GM12878 (cell line): ENCODE results near the gene RPL12. TPM values are rescaled to one million over a fixed set of nuclear protein-coding genes. Genes with fewer than 3 reads are reported as not detected.
A peak's percentile ranks its signal among the peaks of the same experiment; 100 is the strongest.

ENCODE experiments used
- BACH1 ChIP-seq: fragments of 450-650 bp; IDR thresholded peaks from 2 replicates; pipeline ENCODE4 v1.6.1; 2017; ENCODE audit warnings: mild to moderate bottlenecking, borderline replicate concordance
- BMI1 ChIP-seq: fragments of 450-650 bp; IDR thresholded peaks from 2 replicates; pipeline ENCODE4 v1.6.1; 2016; ENCODE audit warnings: mild to moderate bottlenecking, moderate library complexity, borderline replicate concordance
- CBFB ChIP-seq: IDR thresholded peaks from 2 replicates; pipeline ENCODE4 v1.6.1; 2016; ENCODE audit warnings: antibody characterized with exemption, low read depth
- CHD4 ChIP-seq: fragments of 200-600 bp; sonication (generic); IDR thresholded peaks from 2 replicates; pipeline ENCODE4 v1.6.1; 2016; ENCODE audit warnings: mild to moderate bottlenecking
- DPF2 ChIP-seq: fragments of 450-650 bp; IDR thresholded peaks from 2 replicates; pipeline ENCODE4 v1.6.1; 2017; ENCODE audit warnings: mild to moderate bottlenecking
- E2F8 ChIP-seq: fragments of 450-650 bp; IDR thresholded peaks from 2 replicates; pipeline ENCODE4 v1.6.1; 2018; ENCODE audit warnings: mild to moderate bottlenecking, low read depth, moderate library complexity; ENCODE audit not compliant: partially characterized antibody
- E4F1 ChIP-seq: fragments of 450-650 bp; IDR thresholded peaks from 2 replicates; pipeline ENCODE4 v1.6.1; 2018; ENCODE audit warnings: borderline replicate concordance, mild to moderate bottlenecking; ENCODE audit not compliant: partially characterized antibody
- ETV6 ChIP-seq, 2 experiments: fragments of 450-650 bp in 1 of 2; IDR thresholded peaks in 1 of 2; conservative IDR thresholded peaks in 1 of 2; 2 replicates each; pipeline ENCODE4 v1.6.1; 2014; ENCODE audit warnings: antibody characterized with exemption in 1 of 2, borderline replicate concordance in 1 of 2, low read depth in 1 of 2, mild to moderate bottlenecking in 1 of 2, moderate library complexity in 1 of 2
- HDGF ChIP-seq: fragments of 450-650 bp; IDR thresholded peaks from 2 replicates; pipeline ENCODE4 v1.6.1; 2016; ENCODE audit warnings: antibody characterized with exemption
- JUND ChIP-seq: IDR thresholded peaks from 2 replicates; pipeline ENCODE4 v1.6.1; 2012; ENCODE audit warnings: low read depth, mild to moderate bottlenecking, low read length, improper control_type of control experiment, moderate library complexity
- NBN ChIP-seq: fragments of 450-650 bp; IDR thresholded peaks from 2 replicates; pipeline ENCODE4 v1.6.1; 2016
- POLR2A ChIP-seq: IDR thresholded peaks from 2 replicates; pipeline ENCODE4 v1.6.1; 2011; ENCODE audit warnings: low read depth, mild to moderate bottlenecking, low read length
- RB1 ChIP-seq: fragments of 450-650 bp; formaldehyde crosslinking; IDR thresholded peaks from 2 replicates; pipeline ENCODE4 v1.6.1; 2017; ENCODE audit warnings: mild to moderate bottlenecking, borderline replicate concordance
- RELA ChIP-seq: fragments of 450-650 bp; IDR thresholded peaks from 2 replicates; pipeline ENCODE4 v1.8.0; 2014; ENCODE audit warnings: borderline replicate concordance; ENCODE audit not compliant: partially characterized antibody
- RELB ChIP-seq: fragments of 450-650 bp; IDR thresholded peaks from 2 replicates; pipeline ENCODE4 v1.6.1; 2017; ENCODE audit warnings: low read depth, mild to moderate bottlenecking, moderate library complexity
- SMAD5 ChIP-seq: IDR thresholded peaks from 2 replicates; pipeline ENCODE4 v1.6.1; 2016; ENCODE audit warnings: antibody characterized with exemption, low read depth
- STAT1 ChIP-seq: fragments of 450-650 bp; conservative IDR thresholded peaks from 2 replicates; pipeline ENCODE4 v1.6.1; 2014; ENCODE audit warnings: antibody characterized with exemption, mild to moderate bottlenecking
- ZBED1 ChIP-seq: IDR thresholded peaks from 2 replicates; pipeline ENCODE4 v1.6.1; 2016; ENCODE audit warnings: borderline replicate concordance
- ZBTB40 ChIP-seq: fragments of 450-650 bp; IDR thresholded peaks from 2 replicates; pipeline ENCODE4 v1.6.1; 2016; ENCODE audit warnings: mild to moderate bottlenecking, moderate library complexity, borderline replicate concordance
- ZZZ3 ChIP-seq: IDR thresholded peaks from 2 replicates; pipeline ENCODE4 v1.6.1; 2011; ENCODE audit warnings: low read depth; ENCODE audit not compliant: control insufficient read depth, insufficient read length
- polyA plus RNA-seq, 11 experiments: library from polyadenylated mRNA; depleted of rRNA in 4 of 11; unstranded in 6 of 11; stranded (reverse) in 5 of 11; fragments of >200 nt; fragmentation: Nextera tagmentation in 4 of 11; fragmentation: Illumina TruSeq in 1 of 11; extraction: Ambion mirVana in 4 of 11; extraction: Trizol in 1 of 11; gene quantifications; 1 replicate in 1 of 11; 2 replicates in 10 of 11; pipeline versions ENCODE4 v1.2.1 to v1.2.3, GENCODE V29; 2011 to 2016; ENCODE audit warnings: inconsistent platforms in 2 of 11, missing spikeins in 2 of 11, low read depth in 1 of 11
- total RNA-seq, 4 experiments: library from RNA; depleted of rRNA in 3 of 4; stranded (reverse); fragments of >200 nt in 3 of 4; fragmentation: Illumina TruSeq in 1 of 4; extraction: Trizol in 1 of 4; gene quantifications; 2 replicates each; pipeline versions ENCODE4 v1.2.1 to v1.2.3, GENCODE V29; 2013 to 2021

Gene RPL12
- total and polyA plus RNA-seq, 10 of the 15 experiments (the other 5 are each of a cell fraction or from before 2014, with no cell fraction given) = 961 to 5,544 (median 2,858) TPM

- TF ChIP-seq ZBTB40 (no peak), NBN (no peak), ZBED1 (no peak; the same call in none of the 2 replicates), CHD4 (no peak), RELB (no peak), SMAD5 (peak; percentile 52; the same call in 1 of the 2 replicates), ZZZ3 (no peak), STAT1 (no peak), E4F1 (no peak), JUND (no peak), BMI1 (no peak), RELA (no peak), HDGF (no peak), DPF2 (no peak), CBFB (peak; percentile 9; the same call in 1 of the 2 replicates), RB1 (no peak), BACH1 (0 out of 2 replicates have a peak, but pooled peaks have one; percentile 22), ETV6 (conservative IDR thresholded peaks at IDR 0.05 in 1 of 2, IDR thresholded peaks at IDR 0.05 in 1 of 2; ENCODE audit: borderline replicate concordance in 1 of 2, low read depth in 1 of 2) (no peak), E2F8 (no peak), POLR2A (peak; percentile 53)
These were observed 5.1 kb downstream of the RPL12 start (continued) for GRCh38 chr9:127445851-127446712.
